ENCODE data around the gene CNTN3. TPM values are rescaled to one million over a fixed set of nuclear protein-coding genes. Genes with fewer than 3 reads are reported as not detected.
A peak's percentile ranks its signal among the peaks of the same experiment; 100 is the strongest.

Gene CNTN3
- total and polyA plus RNA-seq, 2 donors from 2014 or later: 3.8 TPM

DNA sequence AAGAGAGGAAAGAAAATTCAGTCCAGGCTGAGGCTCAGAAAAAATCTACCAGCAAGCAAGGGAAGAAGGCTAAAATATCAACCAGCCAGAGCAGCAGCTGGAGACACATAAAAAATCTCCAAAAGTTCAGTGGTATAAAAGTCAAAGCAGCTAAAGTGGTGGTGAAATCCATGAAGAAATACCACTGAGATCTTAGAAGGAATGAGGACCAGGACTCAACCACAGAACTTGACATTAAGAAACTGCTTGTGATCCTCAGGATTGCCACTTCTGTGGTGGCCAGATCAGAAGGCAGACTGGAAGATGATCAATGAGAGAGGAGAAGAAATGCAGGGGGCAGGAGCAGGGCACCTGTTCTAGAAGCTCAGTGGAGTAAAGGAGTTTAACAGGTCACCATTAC is 22.5 kb downstream of the CNTN3 start:
- Histone ChIP-seq H3K4me3 (ENCODE audit: low read length in 3 of 3) (no peak overlapping the region), H3K27ac (ENCODE audit: low read depth in 2 of 2, low read length in 2 of 2) (no peak overlapping the region), H3K4me1 (ENCODE audit: control insufficient read depth in 2 of 3, insufficient read depth in 2 of 3, low read depth in 1 of 3, low read length in 3 of 3) (peaks cover 0 to 3% (median 0%) of the 10 kb centered on the region in 3 donors), H3K9ac (ENCODE audit: low read length in 3 of 3) (no peak overlapping the region), H3K27me3 (ENCODE audit: control insufficient read depth, insufficient read depth, low read length) (no peaks in the 10 kb centered on the region), H3K36me3 (ENCODE audit: control insufficient read depth in 2 of 3, insufficient read depth in 3 of 3, low read length in 3 of 3) (no peaks in the 10 kb centered on the region), H3K9me3 (ENCODE audit: control insufficient read depth in 2 of 3, insufficient read depth in 1 of 3, low read length in 3 of 3) (no peaks in the 10 kb centered on the region)
- TF ChIP-seq, protein P1, sequence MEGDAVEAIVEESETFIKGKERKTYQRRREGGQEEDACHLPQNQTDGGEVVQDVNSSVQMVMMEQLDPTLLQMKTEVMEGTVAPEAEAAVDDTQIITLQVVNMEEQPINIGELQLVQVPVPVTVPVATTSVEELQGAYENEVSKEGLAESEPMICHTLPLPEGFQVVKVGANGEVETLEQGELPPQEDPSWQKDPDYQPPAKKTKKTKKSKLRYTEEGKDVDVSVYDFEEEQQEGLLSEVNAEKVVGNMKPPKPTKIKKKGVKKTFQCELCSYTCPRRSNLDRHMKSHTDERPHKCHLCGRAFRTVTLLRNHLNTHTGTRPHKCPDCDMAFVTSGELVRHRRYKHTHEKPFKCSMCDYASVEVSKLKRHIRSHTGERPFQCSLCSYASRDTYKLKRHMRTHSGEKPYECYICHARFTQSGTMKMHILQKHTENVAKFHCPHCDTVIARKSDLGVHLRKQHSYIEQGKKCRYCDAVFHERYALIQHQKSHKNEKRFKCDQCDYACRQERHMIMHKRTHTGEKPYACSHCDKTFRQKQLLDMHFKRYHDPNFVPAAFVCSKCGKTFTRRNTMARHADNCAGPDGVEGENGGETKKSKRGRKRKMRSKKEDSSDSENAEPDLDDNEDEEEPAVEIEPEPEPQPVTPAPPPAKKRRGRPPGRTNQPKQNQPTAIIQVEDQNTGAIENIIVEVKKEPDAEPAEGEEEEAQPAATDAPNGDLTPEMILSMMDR (IDR thresholded peaks at IDR 0.05; ENCODE audit: borderline replicate concordance, extremely low read depth, insufficient read depth): no peak
- no peak for FAIRE-seq
- DNase-seq: no peak
- intact Hi-C loops (cut with DNase I): no loop called here

DNA sequence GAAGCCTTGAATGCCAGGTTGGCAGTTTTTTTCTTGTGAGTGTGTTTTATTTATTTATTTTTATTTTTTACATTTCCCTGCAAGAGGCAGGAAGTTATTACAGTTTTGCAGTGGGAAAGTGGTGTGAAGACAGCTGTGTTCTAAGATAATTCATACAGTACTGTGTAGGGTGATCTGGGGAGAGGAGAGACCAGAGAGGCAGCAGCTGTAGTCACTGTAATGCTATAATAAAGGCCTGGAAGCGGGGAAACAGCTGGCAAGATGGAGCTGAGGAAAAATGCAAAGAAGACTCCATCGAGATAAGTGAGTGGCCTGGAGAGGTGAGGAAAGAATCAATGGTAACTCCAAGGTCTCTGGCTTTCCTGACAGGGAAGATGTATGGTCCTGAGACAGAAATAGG is 23.1 kb downstream of the CNTN3 start:
- no peaks in the 10 kb centered on the region for H3K36me3 ChIP-seq (ENCODE audit: control insufficient read depth in 2 of 3, insufficient read depth in 3 of 3, low read length in 3 of 3)
- no peaks in the 10 kb centered on the region for H3K9me3 ChIP-seq (ENCODE audit: control insufficient read depth in 2 of 3, insufficient read depth in 1 of 3, low read length in 3 of 3)
- H3K27ac ChIP-seq (ENCODE audit: low read depth in 2 of 2, low read length in 2 of 2): no peak overlapping the region
- H3K4me1 ChIP-seq (ENCODE audit: control insufficient read depth in 2 of 3, insufficient read depth in 2 of 3, low read depth in 1 of 3, low read length in 3 of 3): peaks cover 0 to 3% (median 0%) of the 10 kb centered on the region in 3 donors
- no peak for FAIRE-seq
- H3K4me3 ChIP-seq (ENCODE audit: low read length in 3 of 3): no peak overlapping the region
- no peak overlapping the region for H3K9ac ChIP-seq (ENCODE audit: low read length in 3 of 3)
- intact Hi-C loops (cut with DNase I): no loop called here
- DNase-seq: peak in 1 of 5 donors; percentile 42
- no peaks in the 10 kb centered on the region for H3K27me3 ChIP-seq (ENCODE audit: control insufficient read depth, insufficient read depth, low read length)
- TF ChIP-seq, protein P1 (IDR thresholded peaks at IDR 0.05; ENCODE audit: borderline replicate concordance, extremely low read depth, insufficient read depth): no peak

DNA sequence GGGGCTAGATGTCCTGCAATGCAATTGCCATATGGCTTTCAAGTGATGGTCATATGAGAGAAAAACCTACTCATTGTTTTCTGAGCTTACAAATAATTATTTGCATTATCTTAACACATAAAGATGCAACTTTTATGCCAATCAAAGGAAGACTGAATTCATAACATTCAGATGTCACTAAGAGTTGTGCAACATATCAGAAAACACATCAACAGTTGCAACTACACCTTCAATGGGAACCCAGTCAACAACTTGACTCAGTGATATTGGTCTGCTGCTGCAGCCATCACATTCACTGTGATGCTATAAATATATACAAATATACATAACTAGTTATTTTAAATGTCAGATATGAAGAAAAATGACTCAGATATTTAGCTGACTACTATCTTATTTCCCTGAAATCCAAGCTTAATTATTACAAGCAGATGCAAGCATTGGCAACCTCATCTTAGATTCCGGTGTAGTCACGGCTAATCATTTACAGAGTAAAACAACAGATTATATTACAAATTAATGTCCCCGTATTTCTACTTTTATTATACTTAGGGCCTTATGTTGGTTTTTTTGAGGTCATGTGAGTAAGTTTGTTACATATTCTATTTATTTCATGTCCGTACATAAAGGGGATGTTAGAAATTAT is 23.7 kb downstream of the CNTN3 start:
- no peak overlapping the region for H3K9ac ChIP-seq (ENCODE audit: low read length in 3 of 3)
- no peak overlapping the region for H3K4me3 ChIP-seq (ENCODE audit: low read length in 3 of 3)
- intact Hi-C loops (cut with DNase I): no loop called here
- TF ChIP-seq, protein P1 (IDR thresholded peaks at IDR 0.05; ENCODE audit: borderline replicate concordance, extremely low read depth, insufficient read depth): no peak
- FAIRE-seq (no peak), DNase-seq (no peak)
- H3K9me3 ChIP-seq (ENCODE audit: control insufficient read depth in 2 of 3, insufficient read depth in 1 of 3, low read length in 3 of 3): no peaks in the 10 kb centered on the region
- no peaks in the 10 kb centered on the region for H3K36me3 ChIP-seq (ENCODE audit: control insufficient read depth in 2 of 3, insufficient read depth in 3 of 3, low read length in 3 of 3)
- peaks cover 0 to 3% (median 0%) of the 10 kb centered on the region in 3 donors for H3K4me1 ChIP-seq (ENCODE audit: control insufficient read depth in 2 of 3, insufficient read depth in 2 of 3, low read depth in 1 of 3, low read length in 3 of 3)
- H3K27me3 ChIP-seq (ENCODE audit: control insufficient read depth, insufficient read depth, low read length): no peaks in the 10 kb centered on the region
- no peak overlapping the region for H3K27ac ChIP-seq (ENCODE audit: low read depth in 2 of 2, low read length in 2 of 2)

DNA sequence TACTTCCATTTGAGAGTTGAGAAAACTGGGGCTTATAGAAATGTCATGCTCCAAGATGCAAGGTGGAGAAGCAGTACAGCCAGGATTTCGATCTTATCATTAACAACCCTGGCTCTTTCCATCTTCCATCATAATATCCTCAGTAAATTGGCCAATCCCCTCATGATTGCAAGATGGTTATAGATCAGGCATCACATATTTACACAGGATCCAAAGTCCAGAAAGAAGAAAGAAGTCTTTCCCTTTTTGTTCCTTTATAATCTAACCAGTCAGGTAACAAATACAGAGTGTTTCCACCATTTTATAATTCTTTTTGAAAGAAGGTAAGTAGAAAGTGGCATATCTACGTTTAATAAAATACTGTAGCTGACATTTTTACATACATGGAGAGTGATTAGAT is 29.7 kb downstream of the CNTN3 start:
- H3K9ac ChIP-seq (ENCODE audit: low read length in 3 of 3): no peak overlapping the region
- no peaks in the 10 kb centered on the region for H3K36me3 ChIP-seq (ENCODE audit: control insufficient read depth in 2 of 3, insufficient read depth in 3 of 3, low read length in 3 of 3)
- no peak overlapping the region for H3K27ac ChIP-seq (ENCODE audit: low read depth in 2 of 2, low read length in 2 of 2)
- no peaks in the 10 kb centered on the region for H3K9me3 ChIP-seq (ENCODE audit: control insufficient read depth in 2 of 3, insufficient read depth in 1 of 3, low read length in 3 of 3)
- no peak overlapping the region for H3K4me3 ChIP-seq (ENCODE audit: low read length in 3 of 3)
- H3K4me1 ChIP-seq (ENCODE audit: control insufficient read depth in 2 of 3, insufficient read depth in 2 of 3, low read depth in 1 of 3, low read length in 3 of 3): no peaks in the 10 kb centered on the region
- H3K27me3 ChIP-seq (ENCODE audit: control insufficient read depth, insufficient read depth, low read length): no peaks in the 10 kb centered on the region
- DNase-seq (no peak), FAIRE-seq (no peak)
- intact Hi-C loops (cut with DNase I): no loop called here
- TF ChIP-seq, protein P1 (IDR thresholded peaks at IDR 0.05; ENCODE audit: borderline replicate concordance, extremely low read depth, insufficient read depth): no peak

All from kidney (tissue), 14 donors.